AG04450 (cell line): ENCODE results near the gene SLC22A7. TPM values are rescaled to one million over a fixed set of nuclear protein-coding genes. Genes with fewer than 3 reads are reported as not detected.

Experiments used
- CTCF ChIA-PET: fragments of 300-600, 350-600 bp; formaldehyde crosslinking; extraction: SDS; loops from one replicate; lab custom pipeline; 2022; ENCODE audit warnings: antibody characterized with exemption, inconsistent platforms; lab: Charles Lee
- POLR2A ChIA-PET: fragments of 350-600 bp; formaldehyde crosslinking; extraction: SDS; loops from one replicate; lab custom pipeline; 2021; ENCODE audit warnings: antibody characterized with exemption, inconsistent platforms; lab: Yijun Ruan, JAX
- DNase-seq: peaks from one replicate; pipeline ENCODE4 v3.0.0-alpha.2; 2011; ENCODE audit warnings: low read depth, low spot score
- H3K27ac ChIP-seq: one replicate; pipeline ENCODE4 v1.5.1; 2012; ENCODE audit warnings: low read depth, low read length, control low read depth
- H3K27me3 ChIP-seq: one replicate; pipeline ENCODE4 v1.6.0; 2012; ENCODE audit warnings: low read length; ENCODE audit not compliant: control insufficient read depth, insufficient read depth
- H3K4me3 ChIP-seq: 2 replicates; pipeline ENCODE4 v1.5.1; 2011; ENCODE audit warnings: mild to moderate bottlenecking, low read depth, low read length, control low read depth
- H3K9me3 ChIP-seq: 2 replicates; pipeline ENCODE4 v1.5.1; 2012; ENCODE audit warnings: low read length; ENCODE audit not compliant: control insufficient read depth, insufficient read depth
- CTCF ChIP-seq: IDR thresholded peaks from 2 replicates; pipeline ENCODE4 v1.5.1; 2011; ENCODE audit warnings: low read depth, low read length, control low read depth, inconsistent platforms
- polyA plus RNA-seq: library from polyadenylated mRNA; depleted of rRNA; stranded (reverse); fragments of >200 nt; gene quantifications from 2 replicates; pipeline ENCODE4 v1.2.3, GENCODE V29; 2011

The SLC22A7 gene
- polyA plus RNA-seq, 1 experiment = not detected

- no peak for TF ChIP-seq CTCF
- Histone ChIP-seq H3K4me3 (no peak overlapping the region), H3K27ac (no peak overlapping the region), H3K27me3 (peaks cover 21% of the 10 kb centered on the region), H3K9me3 (no peaks in the 10 kb centered on the region)
- ChIA-PET CTCF (no interaction called here), POLR2A (no interaction called here)
- no peak for DNase-seq
These were observed 11.5 kb upstream of the SLC22A7 start for GRCh38 chr6:43286456-43286979.

GRCh38 chr6:43286980-43287716 lies 10.9 kb upstream of the SLC22A7 start:
- H3K27me3 ChIP-seq = peaks cover 16% of the 10 kb centered on the region
- H3K27ac ChIP-seq = no peak overlapping the region
- CTCF ChIA-PET = no interaction called here
- TF ChIP-seq CTCF = peak; percentile 16; the same call in 1 of the 2 replicates
- POLR2A ChIA-PET = no interaction called here
- no peak overlapping the region for H3K4me3 ChIP-seq
- no peak for DNase-seq
- H3K9me3 ChIP-seq = no peaks in the 10 kb centered on the region

GRCh38 chr6:43287717-43288679 lies 10.1 kb upstream of the SLC22A7 start:
- no peak for TF ChIP-seq CTCF
- Histone ChIP-seq H3K27ac (no peak overlapping the region), H3K27me3 (peaks cover 15% of the 10 kb centered on the region), H3K9me3 (no peaks in the 10 kb centered on the region), H3K4me3 (no peak overlapping the region)
- ChIA-PET CTCF (interaction anchor here (0.5 kb wide), 1 partner anchor 269 kb away, joined by 3 read pairs; no protein-coding TSS in a partner anchor), POLR2A (no interaction called here)
- DNase-seq = no peak

DNA sequence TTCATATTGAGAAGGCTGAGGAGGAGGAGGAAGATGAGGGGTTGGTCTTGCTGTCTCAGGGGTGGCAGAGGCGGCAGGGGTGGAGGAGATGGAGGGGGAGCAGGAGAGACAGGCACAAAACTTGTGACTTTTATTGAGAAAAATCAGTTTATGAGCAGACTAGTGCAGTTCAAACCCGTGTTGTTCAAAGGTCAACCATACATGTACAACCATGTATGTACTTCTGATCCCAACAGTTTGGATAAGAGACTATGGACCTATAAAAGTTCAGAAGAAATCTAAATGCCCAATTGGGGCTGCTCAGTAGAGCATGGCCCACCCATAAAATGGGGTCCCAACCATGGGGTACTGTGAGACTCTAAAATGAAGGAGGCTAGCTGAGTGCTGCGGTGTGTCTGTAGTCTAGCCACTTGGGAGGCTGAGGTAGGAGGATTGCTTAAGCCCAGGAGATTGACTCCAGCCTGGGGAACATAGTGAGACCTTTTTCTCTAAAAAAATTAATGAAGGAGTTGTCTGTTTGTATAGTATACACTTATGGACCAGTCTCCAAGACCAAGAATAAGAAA lies 7.6 kb upstream of the SLC22A7 start:
- Histone ChIP-seq H3K27ac (no peak overlapping the region), H3K9me3 (no peaks in the 10 kb centered on the region), H3K27me3 (peaks cover 19% of the 10 kb centered on the region), H3K4me3 (no peak overlapping the region)
- ChIA-PET CTCF (no interaction called here), POLR2A (no interaction called here)
- TF ChIP-seq CTCF = no peak
- no peak for DNase-seq
